Thyroid gland (tissue), 4 donors: ENCODE results near the gene TP73.

ENCODE experiments used
- POLR2A ChIP-seq, 2 donors: fragments of 450-650 bp; IDR thresholded peaks; one replicate each; pipeline ENCODE4 v1.6.1; 2017; ENCODE audit warnings: antibody characterized with exemption in 2 of 2, mild to moderate bottlenecking in 2 of 2, moderate library complexity in 1 of 2
- TF ChIP-seq, protein P1 (sequence below), 6 experiments: fragments of 200-600 bp in 3 of 6; fragments of 450-650 bp in 3 of 6; sonication (generic) in 3 of 6; IDR thresholded peaks; one replicate each; pipeline ENCODE4 v1.5.1; 2016 to 2019; ENCODE audit warnings: antibody characterized with exemption in 6 of 6, mild to moderate bottlenecking in 2 of 6, inconsistent platforms in 1 of 6, moderate library complexity in 1 of 6

DNA sequence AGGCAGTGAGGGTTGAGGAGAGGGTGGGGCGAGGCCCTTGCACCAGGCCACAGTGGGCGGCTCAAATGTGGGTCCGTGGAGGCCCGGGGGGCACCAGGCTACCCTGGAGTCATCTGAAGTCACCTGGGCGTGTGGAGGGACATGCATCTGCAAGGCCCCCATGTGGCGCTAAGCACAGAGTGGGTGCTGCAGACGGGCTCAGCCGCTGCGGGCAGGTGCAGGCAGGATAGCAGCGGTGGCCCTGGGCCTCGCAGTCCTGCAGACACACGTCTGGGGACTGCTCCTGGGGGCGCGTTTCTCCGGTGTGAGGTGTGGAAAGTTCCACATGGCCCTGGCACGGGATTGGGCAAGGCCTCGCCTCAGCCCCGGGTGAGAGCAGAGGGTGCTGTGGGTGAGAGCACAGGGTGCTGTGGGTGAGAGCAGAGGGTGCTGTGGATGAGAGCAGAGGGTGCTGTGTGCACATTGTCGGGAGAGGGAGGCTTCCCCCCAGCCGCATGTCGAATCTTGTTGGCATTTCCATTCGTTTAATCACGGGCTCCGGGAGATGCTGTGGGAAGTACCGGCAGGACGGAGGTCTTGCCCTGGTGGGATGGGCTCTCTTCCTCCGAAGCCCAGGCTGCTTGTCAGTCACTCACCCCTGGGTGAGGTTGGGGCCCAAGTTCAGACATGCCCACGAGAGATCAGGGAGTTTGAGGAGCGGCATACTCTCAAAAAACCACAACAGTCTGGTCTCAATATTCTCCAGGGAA, 46.5 kb downstream of the TP73 start:
- TF ChIP-seq, protein P1, sequence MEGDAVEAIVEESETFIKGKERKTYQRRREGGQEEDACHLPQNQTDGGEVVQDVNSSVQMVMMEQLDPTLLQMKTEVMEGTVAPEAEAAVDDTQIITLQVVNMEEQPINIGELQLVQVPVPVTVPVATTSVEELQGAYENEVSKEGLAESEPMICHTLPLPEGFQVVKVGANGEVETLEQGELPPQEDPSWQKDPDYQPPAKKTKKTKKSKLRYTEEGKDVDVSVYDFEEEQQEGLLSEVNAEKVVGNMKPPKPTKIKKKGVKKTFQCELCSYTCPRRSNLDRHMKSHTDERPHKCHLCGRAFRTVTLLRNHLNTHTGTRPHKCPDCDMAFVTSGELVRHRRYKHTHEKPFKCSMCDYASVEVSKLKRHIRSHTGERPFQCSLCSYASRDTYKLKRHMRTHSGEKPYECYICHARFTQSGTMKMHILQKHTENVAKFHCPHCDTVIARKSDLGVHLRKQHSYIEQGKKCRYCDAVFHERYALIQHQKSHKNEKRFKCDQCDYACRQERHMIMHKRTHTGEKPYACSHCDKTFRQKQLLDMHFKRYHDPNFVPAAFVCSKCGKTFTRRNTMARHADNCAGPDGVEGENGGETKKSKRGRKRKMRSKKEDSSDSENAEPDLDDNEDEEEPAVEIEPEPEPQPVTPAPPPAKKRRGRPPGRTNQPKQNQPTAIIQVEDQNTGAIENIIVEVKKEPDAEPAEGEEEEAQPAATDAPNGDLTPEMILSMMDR (IDR thresholded peaks at IDR 0.05): no peak
- no peak for TF ChIP-seq POLR2A (IDR thresholded peaks at IDR 0.05)
